ENCODE results near the gene RPP14. TPM values are rescaled to one million over a fixed set of nuclear protein-coding genes. Genes with fewer than 3 reads are reported as not detected.
A peak's percentile ranks its signal among the peaks of the same experiment; 100 is the strongest.
"Not testable (repeated sequence)": the region's sequence is repeated elsewhere in the genome, so short reads cannot be mapped to it uniquely, and the experiment has no call there.

RPP14 gene
- total RNA-seq, 2 donors from 2014 or later: 22.0 to 23.6 TPM

DNA sequence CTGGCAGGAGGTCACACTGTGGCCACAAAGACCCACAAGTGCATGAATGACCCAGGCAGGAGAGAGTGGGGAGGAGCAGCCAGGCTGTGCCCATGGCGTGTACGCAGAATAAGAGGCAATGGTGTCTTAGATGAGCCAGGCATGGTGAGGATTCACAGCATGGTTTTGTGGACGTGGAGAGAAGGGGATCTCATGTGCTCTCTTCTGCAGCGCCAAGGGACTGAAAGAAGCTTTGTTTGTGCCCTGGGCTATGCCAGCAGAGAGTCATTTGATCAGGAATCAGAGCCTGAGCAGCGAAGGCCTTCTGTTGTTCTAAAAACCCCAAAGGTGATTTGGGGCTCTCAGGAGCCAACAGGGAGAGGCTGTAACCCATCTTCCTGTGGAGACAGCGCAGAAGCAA lies 18.7 kb upstream of the RPP14 start:
- Mint-ChIP-seq H3K4me3 (no peak overlapping the region), H3K27ac (no peak overlapping the region), H3K36me3 (ENCODE audit: low read depth) (peaks cover 56% of the 10 kb centered on the region), H3K4me1 (no peaks in the 10 kb centered on the region), H3K27me3 (ENCODE audit: insufficient read depth) (no peaks in the 10 kb centered on the region), H3K9me3 (peaks cover 29% of the 10 kb centered on the region)
- Histone ChIP-seq H3K27me3 (ENCODE audit: control insufficient read depth, insufficient read depth, low read length, poor library complexity, severe bottlenecking) (no peaks in the 10 kb centered on the region), H3K9ac (ENCODE audit: extremely low read depth, low read length, poor library complexity, severe bottlenecking) (no peak overlapping the region), H3K27ac (ENCODE audit: low read depth, low read length) (no peak overlapping the region), H3K4me3 (ENCODE audit: low read length) (no peak overlapping the region), H3K9me3 (ENCODE audit: control insufficient read depth, low read length) (no peaks in the 10 kb centered on the region), H3K36me3 (ENCODE audit: control insufficient read depth, insufficient read depth, low read length) (peaks cover 6% of the 10 kb centered on the region), H3K4me1 (ENCODE audit: control insufficient read depth, insufficient read depth, low read length) (no peaks in the 10 kb centered on the region)
- DNase-seq: no peak
- WGBS, 2 experiments (ENCODE audit: insufficient coverage in 1 of 2, insufficient read length in 1 of 2): 91 to 93% methylated on average over 6 of the region's 6 CpGs
- TF ChIP-seq, protein P1, sequence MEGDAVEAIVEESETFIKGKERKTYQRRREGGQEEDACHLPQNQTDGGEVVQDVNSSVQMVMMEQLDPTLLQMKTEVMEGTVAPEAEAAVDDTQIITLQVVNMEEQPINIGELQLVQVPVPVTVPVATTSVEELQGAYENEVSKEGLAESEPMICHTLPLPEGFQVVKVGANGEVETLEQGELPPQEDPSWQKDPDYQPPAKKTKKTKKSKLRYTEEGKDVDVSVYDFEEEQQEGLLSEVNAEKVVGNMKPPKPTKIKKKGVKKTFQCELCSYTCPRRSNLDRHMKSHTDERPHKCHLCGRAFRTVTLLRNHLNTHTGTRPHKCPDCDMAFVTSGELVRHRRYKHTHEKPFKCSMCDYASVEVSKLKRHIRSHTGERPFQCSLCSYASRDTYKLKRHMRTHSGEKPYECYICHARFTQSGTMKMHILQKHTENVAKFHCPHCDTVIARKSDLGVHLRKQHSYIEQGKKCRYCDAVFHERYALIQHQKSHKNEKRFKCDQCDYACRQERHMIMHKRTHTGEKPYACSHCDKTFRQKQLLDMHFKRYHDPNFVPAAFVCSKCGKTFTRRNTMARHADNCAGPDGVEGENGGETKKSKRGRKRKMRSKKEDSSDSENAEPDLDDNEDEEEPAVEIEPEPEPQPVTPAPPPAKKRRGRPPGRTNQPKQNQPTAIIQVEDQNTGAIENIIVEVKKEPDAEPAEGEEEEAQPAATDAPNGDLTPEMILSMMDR (conservative IDR thresholded peaks at IDR 0.05): no peak

- H3K9me3 Mint-ChIP-seq: peaks cover 29% of the 10 kb centered on the region
- Histone ChIP-seq H3K27me3 (ENCODE audit: control insufficient read depth, insufficient read depth, low read length, poor library complexity, severe bottlenecking) (no peaks in the 10 kb centered on the region), H3K9ac (ENCODE audit: extremely low read depth, low read length, poor library complexity, severe bottlenecking) (no peak overlapping the region), H3K27ac (ENCODE audit: low read depth, low read length) (no peak overlapping the region), H3K9me3 (ENCODE audit: control insufficient read depth, low read length) (no peaks in the 10 kb centered on the region), H3K4me1 (ENCODE audit: control insufficient read depth, insufficient read depth, low read length) (no peaks in the 10 kb centered on the region), H3K36me3 (ENCODE audit: control insufficient read depth, insufficient read depth, low read length) (peaks cover 6% of the 10 kb centered on the region), H3K4me3 (ENCODE audit: low read length) (no peak overlapping the region)
- DNase-seq: peak; percentile 3
- H3K27ac Mint-ChIP-seq: no peak overlapping the region
- peaks cover 55% of the 10 kb centered on the region for H3K36me3 Mint-ChIP-seq (ENCODE audit: low read depth)
- H3K4me1 Mint-ChIP-seq: no peaks in the 10 kb centered on the region
- H3K27me3 Mint-ChIP-seq (ENCODE audit: insufficient read depth): no peaks in the 10 kb centered on the region
- no peak overlapping the region for H3K4me3 Mint-ChIP-seq
- 94 to 100% methylated on average over 3 to 4 of the region's 4 CpGs for WGBS, 2 experiments (ENCODE audit: insufficient coverage in 1 of 2, insufficient read length in 1 of 2)
- TF ChIP-seq, protein P1 (conservative IDR thresholded peaks at IDR 0.05): peak; percentile 41
Observed at GRCh38 chr3:58288011-58288728, 17.9 kb upstream of the RPP14 start.

- not testable (repeated sequence) for H3K27me3 ChIP-seq (ENCODE audit: control insufficient read depth, insufficient read depth, low read length, poor library complexity, severe bottlenecking); H3K9ac ChIP-seq (ENCODE audit: extremely low read depth, low read length, poor library complexity, severe bottlenecking); H3K4me1 Mint-ChIP-seq; DNase-seq; H3K4me1 ChIP-seq (ENCODE audit: control insufficient read depth, insufficient read depth, low read length); H3K36me3 ChIP-seq (ENCODE audit: control insufficient read depth, insufficient read depth, low read length); H3K4me3 ChIP-seq (ENCODE audit: low read length); H3K4me3 Mint-ChIP-seq; H3K27ac Mint-ChIP-seq; H3K27me3 Mint-ChIP-seq (ENCODE audit: insufficient read depth); H3K27ac ChIP-seq (ENCODE audit: low read depth, low read length); H3K9me3 ChIP-seq (ENCODE audit: control insufficient read depth, low read length)
- H3K9me3 Mint-ChIP-seq: peaks cover 31% of the 10 kb centered on the region
- WGBS, 2 experiments (ENCODE audit: insufficient coverage in 1 of 2, insufficient read length in 1 of 2): 100% methylated on average over 1 of the region's 4 CpGs; no CpG with 5 or more reads in 1 of the 2 experiments
- H3K36me3 Mint-ChIP-seq (ENCODE audit: low read depth): peaks cover 57% of the 10 kb centered on the region
Observed at GRCh38 chr3:58288964-58289613, 17.0 kb upstream of the RPP14 start.

DNA sequence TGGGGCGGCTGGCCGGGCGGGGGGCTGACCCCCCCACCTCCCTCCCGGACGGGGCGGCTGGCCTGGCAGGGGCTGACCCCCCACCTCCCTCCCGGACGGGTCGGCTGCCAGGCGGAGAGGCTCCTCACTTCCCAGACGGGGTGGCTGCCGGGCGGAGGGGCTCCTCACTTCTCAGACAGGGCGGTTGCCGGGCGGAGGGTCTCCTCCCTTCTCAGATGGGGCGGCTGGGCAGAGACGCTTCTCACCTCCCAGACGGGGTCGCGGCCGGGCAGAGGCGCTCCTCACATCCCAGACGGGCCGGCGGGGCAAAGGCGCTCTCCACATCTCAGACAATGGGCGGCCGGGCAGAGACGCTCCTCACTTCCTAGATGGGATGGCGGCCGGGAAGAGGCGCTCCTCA lies 15.6 kb upstream of the RPP14 start:
- not testable (repeated sequence) for H3K4me1 Mint-ChIP-seq; H3K9ac ChIP-seq (ENCODE audit: extremely low read depth, low read length, poor library complexity, severe bottlenecking); H3K9me3 ChIP-seq (ENCODE audit: control insufficient read depth, low read length); H3K36me3 ChIP-seq (ENCODE audit: control insufficient read depth, insufficient read depth, low read length); H3K4me3 Mint-ChIP-seq; H3K27me3 ChIP-seq (ENCODE audit: control insufficient read depth, insufficient read depth, low read length, poor library complexity, severe bottlenecking); H3K27ac ChIP-seq (ENCODE audit: low read depth, low read length); DNase-seq; H3K4me3 ChIP-seq (ENCODE audit: low read length); H3K27me3 Mint-ChIP-seq (ENCODE audit: insufficient read depth); H3K4me1 ChIP-seq (ENCODE audit: control insufficient read depth, insufficient read depth, low read length); H3K27ac Mint-ChIP-seq
- peaks cover 50% of the 10 kb centered on the region for H3K36me3 Mint-ChIP-seq (ENCODE audit: low read depth)
- peaks cover 31% of the 10 kb centered on the region for H3K9me3 Mint-ChIP-seq
- WGBS, 2 experiments (ENCODE audit: insufficient coverage in 1 of 2, insufficient read length in 1 of 2): 93 to 95% methylated on average over 4 to 16 of the region's 33 CpGs
